Transverse colon (tissue), 4 donors: ENCODE data around the gene PUS7. TPM values are rescaled to one million over a fixed set of nuclear protein-coding genes. Genes with fewer than 3 reads are reported as not detected.

Source experiments
- DNase-seq: peaks from one replicate; pipeline ENCODE4 v3.0.0-alpha.2; 2019
- H3K27ac ChIP-seq, 4 donors: fragments of 200-600 bp; sonication (generic); 2 replicates each; pipeline ENCODE4 v1.5.1; 2016 to 2018; ENCODE audit warnings: inconsistent platforms in 4 of 4
- H3K27me3 ChIP-seq: fragments of 200-600 bp; sonication (generic); 2 replicates; pipeline ENCODE4 v1.5.1; 2017; ENCODE audit warnings: inconsistent platforms
- H3K36me3 ChIP-seq, 4 donors: fragments of 200-600 bp; sonication (generic); 2 replicates each; pipeline ENCODE4 v1.5.1; 2017 to 2019; ENCODE audit warnings: inconsistent platforms in 4 of 4
- H3K4me1 ChIP-seq, 4 donors: fragments of 200-600 bp; sonication (generic); 2 replicates each; pipeline ENCODE4 v1.5.1; 2017 to 2020; ENCODE audit warnings: inconsistent platforms in 4 of 4
- H3K4me3 ChIP-seq, 4 donors: fragments of 200-600 bp; sonication (generic); 1 replicate in 1 of 4; 2 replicates in 3 of 4; pipeline versions ENCODE4 v1.5.1 to v1.6.1; 2017 to 2019; ENCODE audit warnings: inconsistent platforms in 4 of 4
- H3K9me3 ChIP-seq, 2 donors: fragments of 200-600 bp; sonication (generic); 2 replicates each; pipeline ENCODE4 v1.5.1; 2017 to 2019; ENCODE audit warnings: inconsistent platforms in 2 of 2
- CTCF ChIP-seq, 5 experiments: fragments of 200-600 bp in 3 of 5; fragments of 450-650 bp in 2 of 5; sonication (generic) in 3 of 5; IDR thresholded peaks; 1 replicate in 2 of 5; 2 replicates in 3 of 5; pipeline ENCODE4 v1.5.1; 2016 to 2017; ENCODE audit warnings: antibody characterized with exemption in 5 of 5, inconsistent platforms in 3 of 5, mild to moderate bottlenecking in 2 of 5, moderate library complexity in 1 of 5
- EP300 ChIP-seq: sonication (generic); formaldehyde crosslinking; IDR thresholded peaks from one replicate; pipeline ENCODE4 v1.6.1; 2017; ENCODE audit warnings: antibody characterized with exemption, low read depth
- POLR2A ChIP-seq: fragments of 450-650 bp; IDR thresholded peaks from one replicate; pipeline ENCODE4 v1.6.1; 2016; ENCODE audit warnings: antibody characterized with exemption, mild to moderate bottlenecking, moderate library complexity
- POLR2AphosphoS5 ChIP-seq, 3 donors: sonication (generic); formaldehyde crosslinking; IDR thresholded peaks; one replicate each; pipeline ENCODE4 v1.6.1; 2016; ENCODE audit warnings: antibody characterized with exemption in 3 of 3
- WGBS, 2 donors: methylation state at CpG; one replicate each; pipeline ENCODE4 v1.1.5; 2018; ENCODE audit warnings: low coverage in 1 of 2; 5-methylcytosine and 5-hydroxymethylcytosine counted together
- in situ Hi-C, 4 donors: fragments of 200-750 bp; cut with MboI; loops; one replicate each; pipeline versions ENCODE4 v1.15.0 to v1.15.1; 2017; ENCODE audit warnings: low sequenced_read_pairs in 3 of 4, low pct_ligation_motif_present in 1 of 4, low pct_unique_long_range_greater_than_20kb in 1 of 4
- intact Hi-C: fragments of 100-400 bp; cut with DNase I; formaldehyde crosslinking; loops from one replicate; pipeline ENCODE4 v1.15.1; 2023; ENCODE audit warnings: low total_unique reads
- total RNA-seq, 4 donors: library from RNA; depleted of rRNA; stranded (reverse); fragments of >200 nt; gene quantifications; one replicate each; pipeline ENCODE4 v1.1.0, GENCODE V29; 2016

The PUS7 gene
- total RNA-seq, 4 donors from 2014 or later, result 1.9 to 7.0 (median 4.9) TPM

GRCh38 chr7:105408791-105409410 lies 113.2 kb downstream of the PUS7 start:
- H3K4me3 ChIP-seq, result no peak overlapping the region
- no peaks in the 10 kb centered on the region for H3K36me3 ChIP-seq
- TF ChIP-seq CTCF (IDR thresholded peaks at IDR 0.05) (no peak), POLR2AphosphoS5 (IDR thresholded peaks at IDR 0.05) (no peak), EP300 (no peak), POLR2A (no peak)
- intact Hi-C loops, result no loop called here
- WGBS, 2 donors, result 83 to 86% methylated on average over 4 to 5 of the region's 5 CpGs
- in situ Hi-C loops, result no loop called here
- H3K9me3 ChIP-seq, result no peaks in the 10 kb centered on the region
- H3K27me3 ChIP-seq, result no peaks in the 10 kb centered on the region
- H3K27ac ChIP-seq, result no peak overlapping the region
- H3K4me1 ChIP-seq, result no peaks in the 10 kb centered on the region
- DNase-seq, result no peak

Other genes starting within 250 kb of the PUS7 start
- 10 to 100 TPM; 18.3 to 93.1 (median 43.8) TPM for gene SRPK2, start 133.3 kb downstream of the PUS7 start, total RNA-seq
- gene RINT1, start 9.9 kb upstream of the PUS7 start, total RNA-seq, result 10 to 100 TPM in 3 of 4 donors, 1 to 10 TPM in 1; 10.0 to 37.2 (median 19.0) TPM
- gene EFCAB10, start 59.2 kb upstream of the PUS7 start, total RNA-seq, result not detected